ENCODE data around the gene ACTL7B.
"Not testable (repeated sequence)": the region's sequence is repeated elsewhere in the genome, so short reads cannot be mapped to it uniquely, and the experiment has no call there.

The ACTL7B gene

GRCh38 chr9:108844391-108844790 is 11.4 kb downstream of the ACTL7B start:
- TF ChIP-seq CTCF (conservative IDR thresholded peaks at IDR 0.05; ENCODE audit: low read depth, low read length): no peak
- no peak for DNase-seq (ENCODE audit: low read depth)
- H3K4me3 ChIP-seq (ENCODE audit: low read length): no peak overlapping the region

- no peak overlapping the region for H3K4me3 ChIP-seq (ENCODE audit: low read length)
- no peak for DNase-seq (ENCODE audit: low read depth)
- no peak for TF ChIP-seq CTCF (conservative IDR thresholded peaks at IDR 0.05; ENCODE audit: low read depth, low read length)
These were observed 13.0 kb downstream of the ACTL7B start for GRCh38 chr9:108842610-108843295.

GRCh38 chr9:108839561-108839960 is 16.2 kb downstream of the ACTL7B start:
- not testable (repeated sequence) for H3K4me3 ChIP-seq (ENCODE audit: low read length)

GRCh38 chr9:108838017-108838416 is 17.8 kb downstream of the ACTL7B start:
- H3K4me3 ChIP-seq (ENCODE audit: low read length): no peak overlapping the region
- no peak for DNase-seq (ENCODE audit: low read depth)
- no peak for TF ChIP-seq CTCF (conservative IDR thresholded peaks at IDR 0.05; ENCODE audit: low read depth, low read length)

More at GRCh38 chr9:108839561-108839960, 16.2 kb downstream of the ACTL7B start:
- not testable (repeated sequence) for DNase-seq (ENCODE audit: low read depth)

GRCh38 chr9:108837530-108837929 is 18.3 kb downstream of the ACTL7B start:
- DNase-seq (ENCODE audit: low read depth): no peak
- no peak for TF ChIP-seq CTCF (conservative IDR thresholded peaks at IDR 0.05; ENCODE audit: low read depth, low read length)
- H3K4me3 ChIP-seq (ENCODE audit: low read length): no peak overlapping the region

- no peak for TF ChIP-seq CTCF (conservative IDR thresholded peaks at IDR 0.05; ENCODE audit: low read depth, low read length)
- peak; percentile 69 for DNase-seq (ENCODE audit: low read depth)
These were observed 19.0 kb downstream of the ACTL7B start for GRCh38 chr9:108836781-108837180.

GRCh38 chr9:108836319-108836718 is 19.5 kb downstream of the ACTL7B start:
- TF ChIP-seq CTCF (conservative IDR thresholded peaks at IDR 0.05; ENCODE audit: low read depth, low read length): no peak
- H3K4me3 ChIP-seq (ENCODE audit: low read length): no peak overlapping the region
- no peak for DNase-seq (ENCODE audit: low read depth)

More at GRCh38 chr9:108836781-108837180, 19.0 kb downstream of the ACTL7B start:
- no peak overlapping the region for H3K4me3 ChIP-seq (ENCODE audit: low read length)

All from retinal pigment epithelial cell (primary cell).